H4 (cell line): ENCODE results near the gene DQX1. TPM values are rescaled to one million over a fixed set of nuclear protein-coding genes. Genes with fewer than 3 reads are reported as not detected.
"Not testable (repeated sequence)": the region's sequence is repeated elsewhere in the genome, so short reads cannot be mapped to it uniquely, and the experiment has no call there.

Source experiments
- DNase-seq: peaks from one replicate; pipeline ENCODE4 v3.0.0-alpha.2; 2015; ENCODE audit warnings: low spot score
- total RNA-seq: library from RNA; depleted of rRNA; stranded (reverse); fragments of >200 nt; shearing (Covaris generic); gene quantifications from 2 replicates; pipeline ENCODE4 v1.2.3, GENCODE V29; 2014; rRNA removed

DQX1 gene, protein sequence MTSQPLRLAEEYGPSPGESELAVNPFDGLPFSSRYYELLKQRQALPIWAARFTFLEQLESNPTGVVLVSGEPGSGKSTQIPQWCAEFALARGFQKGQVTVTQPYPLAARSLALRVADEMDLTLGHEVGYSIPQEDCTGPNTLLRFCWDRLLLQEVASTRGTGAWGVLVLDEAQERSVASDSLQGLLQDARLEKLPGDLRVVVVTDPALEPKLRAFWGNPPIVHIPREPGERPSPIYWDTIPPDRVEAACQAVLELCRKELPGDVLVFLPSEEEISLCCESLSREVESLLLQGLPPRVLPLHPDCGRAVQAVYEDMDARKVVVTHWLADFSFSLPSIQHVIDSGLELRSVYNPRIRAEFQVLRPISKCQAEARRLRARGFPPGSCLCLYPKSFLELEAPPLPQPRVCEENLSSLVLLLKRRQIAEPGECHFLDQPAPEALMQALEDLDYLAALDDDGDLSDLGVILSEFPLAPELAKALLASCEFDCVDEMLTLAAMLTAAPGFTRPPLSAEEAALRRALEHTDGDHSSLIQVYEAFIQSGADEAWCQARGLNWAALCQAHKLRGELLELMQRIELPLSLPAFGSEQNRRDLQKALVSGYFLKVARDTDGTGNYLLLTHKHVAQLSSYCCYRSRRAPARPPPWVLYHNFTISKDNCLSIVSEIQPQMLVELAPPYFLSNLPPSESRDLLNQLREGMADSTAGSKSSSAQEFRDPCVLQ
- not detected in 2 replicates for total RNA-seq

DNA sequence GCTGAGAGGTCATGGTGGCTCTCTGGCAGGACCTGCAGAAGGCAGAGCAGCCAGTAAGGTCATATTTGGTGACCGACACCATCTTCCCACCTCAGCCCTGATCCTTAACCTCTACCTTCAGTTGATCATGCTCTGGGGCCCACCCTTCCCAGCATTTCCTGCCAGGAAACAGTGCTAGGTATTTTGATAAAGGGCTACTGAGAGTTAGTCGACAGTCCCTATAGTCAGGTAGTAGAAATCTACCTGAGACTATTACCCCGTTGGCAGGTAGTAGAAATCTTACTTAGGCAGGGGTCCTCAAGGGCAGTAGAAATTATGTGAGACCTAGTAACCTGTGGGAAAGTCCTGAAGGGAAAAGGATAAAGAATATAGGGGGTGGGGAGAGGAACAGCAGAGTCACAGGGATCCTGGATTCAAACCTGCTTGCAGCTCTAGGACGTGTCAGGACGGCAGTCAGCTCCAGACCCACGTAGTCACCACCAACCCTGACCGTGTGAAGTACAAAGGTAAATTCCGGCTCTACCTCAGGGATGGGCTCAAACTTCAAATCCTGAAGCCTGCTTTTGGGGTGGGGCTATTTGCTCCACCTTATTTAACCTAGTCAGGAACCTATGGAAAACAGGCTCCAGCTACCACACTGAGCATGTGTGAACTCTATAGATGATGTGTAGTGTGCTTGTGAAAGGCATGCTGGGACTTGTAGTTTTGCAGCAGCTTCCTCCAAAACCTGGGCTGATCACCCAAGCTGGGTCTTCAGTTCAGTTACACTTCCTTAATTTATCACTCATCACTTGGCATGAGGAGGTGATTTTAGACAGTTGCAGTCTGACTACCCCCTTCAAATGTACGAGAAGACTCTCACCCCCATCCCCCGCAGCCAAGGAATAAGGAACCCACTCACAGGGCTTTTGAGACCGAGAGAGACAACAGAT, at the start of gene DQX1:
Gene DQX1, minus strand, starts transcription at position 515 of the 932 bp plus-strand sequence. Its CDS starts 502 bp downstream, at position 13.
- DNase-seq: no peak

- no peak for DNase-seq
These were observed 49.3 kb upstream of the DQX1 start for GRCh38 chr2:74575320-74575719.

- DNase-seq: no peak
These were observed 47.9 kb upstream of the DQX1 start for GRCh38 chr2:74573747-74574562.

GRCh38 chr2:74572178-74572925, 46.3 kb upstream of the DQX1 start:
- no peak for DNase-seq

DNA sequence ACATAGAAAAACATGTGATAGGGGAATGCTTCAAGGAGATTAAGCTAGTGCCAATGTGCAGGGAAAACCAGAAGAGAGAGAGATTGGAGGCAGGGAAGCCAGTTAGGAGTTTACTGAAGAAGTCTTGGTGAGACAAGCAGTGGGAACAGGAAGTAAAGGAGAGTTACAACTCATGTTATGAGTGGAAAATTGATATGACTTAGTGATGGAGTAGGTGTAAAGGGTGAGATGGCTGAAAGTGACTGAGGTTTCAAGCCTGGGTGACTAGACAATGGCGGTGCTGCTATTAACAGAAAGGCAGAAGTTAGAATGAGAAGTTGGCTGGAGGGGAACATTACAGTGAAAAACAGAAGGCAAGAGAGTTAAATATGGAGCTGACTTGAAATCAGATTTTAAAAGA, 45.0 kb upstream of the DQX1 start:
- DNase-seq: no peak

DNA sequence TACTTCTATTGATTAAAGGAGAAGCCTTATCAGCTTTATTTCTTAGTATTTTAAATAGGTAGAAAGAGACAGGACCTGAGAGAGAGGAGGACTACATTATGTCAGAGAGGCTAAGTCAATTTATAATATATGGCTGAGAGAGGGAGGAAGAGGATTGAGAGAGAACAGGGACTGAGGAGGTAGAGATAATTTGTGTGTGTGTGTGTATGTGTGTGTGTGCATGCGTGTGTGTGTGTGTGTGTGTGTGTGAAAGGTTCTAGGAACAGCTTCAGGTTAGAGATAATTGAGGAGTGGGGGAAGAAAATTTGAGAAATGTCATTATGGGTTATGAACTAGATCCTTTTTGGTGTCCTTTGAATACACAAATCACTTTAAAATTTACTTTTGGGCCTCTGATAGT, 43.7 kb upstream of the DQX1 start:
- DNase-seq: no peak

DNA sequence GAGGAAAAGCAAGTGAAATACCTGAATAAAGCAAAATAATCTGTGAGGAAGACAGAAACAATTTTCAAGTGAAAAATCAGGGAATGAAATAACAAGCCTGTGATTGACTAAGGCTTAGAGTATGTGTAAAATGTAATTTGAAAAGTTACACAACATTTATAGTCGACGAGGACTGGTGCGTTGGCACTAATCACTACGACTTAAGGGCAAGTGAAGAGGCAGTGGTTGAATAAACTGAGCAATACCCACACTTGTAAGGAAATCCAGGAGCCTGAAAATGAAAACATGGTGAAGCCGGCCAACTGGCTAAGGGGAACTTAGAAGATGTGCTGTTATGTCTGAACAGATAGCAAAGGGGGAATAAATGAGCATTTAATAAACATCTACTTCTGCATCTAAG, 41.9 kb upstream of the DQX1 start:
- DNase-seq: peak; percentile 44

- peak; percentile 36 for DNase-seq
These were observed 40.7 kb upstream of the DQX1 start for GRCh38 chr2:74566754-74567085.

- no peak for DNase-seq
These were observed 40.2 kb upstream of the DQX1 start for GRCh38 chr2:74566076-74566753.

GRCh38 chr2:74564222-74564621, 38.2 kb upstream of the DQX1 start:
- DNase-seq: no peak

- no peak for DNase-seq
These were observed 36.2 kb upstream of the DQX1 start for GRCh38 chr2:74562126-74562775.

- not testable (repeated sequence) for DNase-seq
These were observed 35.0 kb upstream of the DQX1 start for GRCh38 chr2:74561022-74561421.

DNA sequence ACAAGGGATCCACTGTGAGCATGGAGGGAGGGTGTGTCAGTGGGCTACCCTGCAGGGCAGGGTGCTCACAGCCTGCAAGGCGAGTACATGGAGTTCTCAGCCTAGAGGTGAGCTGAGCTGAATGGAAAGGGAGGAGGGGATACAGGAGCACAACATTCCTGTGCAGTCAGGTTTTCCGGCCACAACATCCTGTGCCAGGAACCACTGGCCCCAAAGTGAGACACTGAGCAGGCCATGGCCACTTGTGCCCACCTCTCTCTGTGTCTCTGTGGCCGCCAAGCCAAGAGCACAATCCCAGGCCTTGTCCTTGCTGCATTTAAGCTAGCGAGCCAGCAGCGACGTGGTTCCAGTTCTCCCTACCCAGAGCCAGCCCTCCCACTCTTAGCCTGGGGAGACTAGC, 34.6 kb upstream of the DQX1 start:
- DNase-seq: peak; percentile 32

- no peak for DNase-seq
These were observed 33.9 kb upstream of the DQX1 start for GRCh38 chr2:74559912-74560311.

DNA sequence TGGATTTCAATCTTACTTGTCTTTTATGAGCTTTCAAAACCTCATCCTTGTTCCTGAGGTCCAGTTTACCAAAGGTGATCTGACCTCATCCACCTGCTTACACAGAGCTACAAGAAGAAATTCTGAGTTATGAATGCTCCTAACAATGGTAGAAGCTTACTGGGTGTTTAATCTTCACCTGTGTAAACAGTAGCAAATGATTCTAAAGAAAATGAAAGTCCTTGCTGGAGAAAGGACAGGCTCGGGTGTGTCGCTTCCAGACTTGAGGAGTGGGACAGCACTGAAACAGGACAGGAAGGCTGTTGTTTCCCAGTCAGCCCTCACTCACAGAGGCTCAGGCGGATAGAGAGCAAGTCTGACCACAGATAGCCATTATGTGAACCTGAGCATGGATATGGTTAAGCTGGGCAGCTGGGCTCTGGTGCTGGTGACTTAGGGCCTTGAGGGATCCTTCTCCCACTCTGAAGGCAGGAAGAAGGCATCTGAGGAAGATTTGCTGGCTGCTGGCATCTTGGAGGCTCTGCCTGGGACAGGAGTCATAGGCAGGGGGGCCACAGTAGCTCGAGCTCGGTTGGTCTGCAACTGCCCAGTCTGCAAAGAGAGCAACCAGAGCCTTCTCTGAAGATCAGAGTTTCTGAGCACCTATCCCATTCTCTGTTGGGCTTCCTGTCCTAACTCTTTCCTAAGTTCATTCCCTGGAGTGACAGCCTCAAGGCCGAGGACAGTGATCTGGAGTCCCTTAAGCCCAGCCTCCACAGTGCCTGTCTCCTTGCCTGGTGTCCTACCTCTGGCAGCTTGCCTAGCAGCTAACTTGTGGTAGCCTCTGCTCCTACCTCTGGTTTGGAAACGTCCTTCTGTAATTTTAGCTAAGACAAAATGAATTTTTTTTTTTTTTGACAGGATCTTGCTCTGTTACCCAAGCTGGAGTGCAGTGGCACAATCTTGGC, 32.5 kb upstream of the DQX1 start:
- no peak for DNase-seq

DNA sequence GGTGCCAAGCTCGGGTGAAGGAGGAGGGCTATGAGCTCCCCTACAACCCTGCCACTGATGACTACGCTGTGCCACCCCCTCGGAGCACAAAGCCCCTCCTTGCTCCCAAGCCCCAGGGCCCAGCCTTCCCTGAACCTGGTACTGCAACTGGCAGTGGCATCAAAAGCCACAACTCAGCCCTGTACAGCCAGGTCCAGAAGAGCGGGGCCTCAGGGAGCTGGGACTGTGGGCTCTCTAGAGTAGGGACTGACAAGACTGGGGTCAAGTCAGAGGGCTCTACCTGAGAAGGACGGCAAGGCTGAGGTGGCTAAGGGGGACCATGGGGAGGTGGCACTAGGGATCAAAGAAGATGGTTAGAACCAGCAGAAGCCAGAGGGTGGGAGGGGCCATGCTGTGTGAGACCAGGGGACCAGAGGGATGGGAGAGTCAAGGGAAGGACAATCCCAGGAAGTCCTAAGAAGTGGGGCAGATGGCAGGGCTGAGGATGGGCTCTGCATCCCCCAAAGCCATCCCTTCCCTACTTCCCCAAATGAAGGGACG, 30.9 kb upstream of the DQX1 start:
- DNase-seq: no peak

DNA sequence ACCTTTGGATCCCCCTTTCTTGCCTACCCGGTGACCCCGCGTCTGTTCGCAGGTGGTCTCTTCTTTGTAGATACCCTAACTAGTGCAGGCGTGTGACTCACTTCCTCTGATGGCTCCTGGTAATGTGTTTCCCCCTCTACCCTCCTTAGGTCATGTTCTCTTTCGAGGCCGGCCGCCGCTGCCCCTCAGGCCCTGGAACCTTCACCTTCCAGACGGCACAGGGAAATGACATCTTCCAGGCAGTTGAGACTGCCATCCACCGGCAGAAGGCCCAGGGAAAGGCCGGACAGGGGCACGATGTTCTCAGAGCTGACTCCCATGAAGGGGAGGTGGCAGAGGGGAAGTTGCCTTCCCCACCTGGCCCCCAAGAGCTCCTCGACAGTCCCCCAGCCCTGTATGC, 30.1 kb upstream of the DQX1 start:
- no peak for DNase-seq

- DNase-seq: no peak
These were observed 29.6 kb upstream of the DQX1 start for GRCh38 chr2:74555610-74556103.
